SH-SY5Y (cell line): ENCODE measurements around the gene CEP170B.

Experiments used
- GATA2 ChIP-seq: IDR thresholded peaks from 2 replicates; pipeline ENCODE4 v1.6.1; 2011; ENCODE audit warnings: mild to moderate bottlenecking, low read depth, low read length
- GATA3 ChIP-seq: IDR thresholded peaks from 2 replicates; pipeline ENCODE4 v1.6.1; 2011; ENCODE audit warnings: low read depth, mild to moderate bottlenecking, low read length, moderate library complexity

- no peak for TF ChIP-seq GATA3
- TF ChIP-seq GATA2, result no peak
Measured at GRCh38 chr14:104931771-104932675, 67.0 kb downstream of the CEP170B start.
